Activated T-cell treated with anti-CD3 and anti-CD28 coated beads, Interleukin-2, amount 50 U/mL, for 1 hour (primary cell): Measurements from ENCODE around the gene OR52N5.

Source experiments
- DNase-seq: peaks from one replicate; pipeline ENCODE4 v3.0.0-alpha.2; 2020

Gene OR52N5

DNA sequence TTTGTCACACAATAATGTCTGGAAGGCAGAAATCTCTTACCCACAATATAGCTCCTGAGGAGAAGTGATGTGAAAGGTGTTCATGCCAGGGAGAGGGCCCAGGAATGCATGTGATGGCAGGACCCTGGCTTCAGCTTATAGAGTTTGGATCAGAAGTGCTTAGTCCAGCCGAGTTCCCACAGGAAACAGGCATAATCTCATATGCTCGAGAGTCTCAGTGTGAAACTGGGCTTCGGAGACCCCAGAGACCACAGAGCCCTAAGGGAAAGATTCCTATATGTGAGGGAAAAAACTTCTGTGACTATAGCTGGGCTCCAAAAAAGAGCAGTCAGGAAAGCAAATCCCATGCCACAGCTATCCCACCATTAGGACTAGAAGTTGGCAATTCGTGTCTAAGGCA is at the start of gene OR52N5:
OR52N5 (minus strand) TSS at position 101 of the 400 bp plus-strand sequence. CDS start 4,721 bp downstream, outside the sequence.
- DNase-seq = no peak

DNA sequence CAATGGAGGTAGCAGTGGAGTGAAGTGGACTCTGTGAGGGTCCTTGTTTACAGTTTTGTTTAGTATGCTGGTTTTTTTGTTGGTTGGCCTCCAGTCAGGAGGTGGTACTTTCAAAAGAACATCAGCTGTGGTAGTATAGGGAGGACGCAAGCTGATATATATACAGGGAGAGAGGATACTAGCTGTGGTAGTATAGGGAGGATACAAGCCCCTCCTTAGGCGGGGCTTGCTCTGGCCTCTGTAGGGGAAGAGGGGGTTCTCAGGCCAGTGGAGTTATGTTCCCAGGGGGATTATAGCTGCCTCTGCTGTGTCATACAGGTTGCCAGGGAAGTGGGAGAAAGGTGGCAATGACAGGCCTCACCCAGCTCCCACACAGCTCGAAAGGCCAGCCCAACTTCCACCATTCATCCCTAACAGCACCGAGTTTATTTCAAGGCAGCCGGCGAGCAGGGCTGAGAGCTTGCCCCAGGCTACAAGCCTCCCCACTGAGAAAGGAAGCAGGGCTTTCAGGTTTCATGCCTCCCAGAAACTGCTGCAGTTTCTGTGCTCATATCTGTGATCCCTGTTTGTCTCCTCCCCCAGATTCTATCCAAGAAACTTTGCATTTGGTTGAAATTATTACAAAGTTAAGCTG is 48.2 kb upstream of the OR52N5 start:
- DNase-seq = no peak

- no peak for DNase-seq
Observed at GRCh38 chr11:5818245-5818886, 35.2 kb upstream of the OR52N5 start.

GRCh38 chr11:5815534-5815933 is 32.4 kb upstream of the OR52N5 start:
- DNase-seq = no peak

- DNase-seq = no peak
Observed at GRCh38 chr11:5809905-5810795, 27.0 kb upstream of the OR52N5 start.

DNA sequence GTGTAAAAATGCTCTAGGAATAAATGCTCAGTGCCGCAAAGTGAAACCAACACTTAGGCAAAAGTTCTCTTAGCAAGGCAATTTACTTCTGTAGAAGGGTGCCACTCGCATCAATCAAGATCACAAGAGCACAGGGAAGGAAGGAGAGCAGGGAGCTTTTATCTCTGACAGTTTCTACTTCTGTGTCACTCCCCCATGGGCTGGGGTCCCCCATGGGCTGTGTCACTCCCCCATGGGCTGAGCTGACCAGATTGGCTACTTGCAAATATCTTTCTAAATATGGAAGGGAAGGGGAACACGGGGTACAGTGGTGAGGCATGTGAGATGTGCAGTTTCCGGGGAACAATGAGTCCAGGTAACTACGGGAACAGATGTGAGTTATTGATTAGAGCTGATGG is 26.0 kb upstream of the OR52N5 start:
- DNase-seq = no peak

DNA sequence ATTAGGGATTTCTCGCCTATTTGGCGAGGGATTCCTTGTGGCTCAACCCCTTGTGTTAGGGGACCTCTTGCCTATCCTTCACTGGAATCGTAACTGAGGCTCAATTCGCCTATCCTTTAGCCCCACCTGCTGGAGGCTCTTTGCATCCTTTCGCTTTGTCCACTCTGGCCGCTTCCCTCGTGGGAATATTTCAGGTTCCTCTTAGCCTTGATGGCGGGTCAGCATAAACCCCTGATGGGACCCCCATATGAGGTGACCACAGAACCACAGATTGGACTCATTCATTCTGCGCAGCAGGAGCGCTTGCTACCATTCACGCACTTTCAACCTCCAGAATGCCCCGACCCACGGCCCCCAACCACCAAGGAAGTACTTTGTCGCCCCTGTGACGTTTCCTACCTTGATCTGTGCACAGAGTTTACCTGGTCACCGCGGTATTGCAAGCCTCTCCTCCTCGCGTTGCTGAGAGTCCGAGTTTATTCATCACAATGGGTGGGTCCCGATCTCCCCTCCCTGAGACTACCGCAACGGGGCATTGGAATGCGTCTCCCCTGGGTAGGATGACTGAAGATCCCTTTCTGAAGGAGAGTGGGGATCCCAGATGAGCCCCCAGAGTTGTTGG is 25.5 kb upstream of the OR52N5 start, which contains the start of gene OR52N2:
OR52N2 (plus strand) TSS at position 425 of the 622 bp plus-strand sequence. CDS start 11,412 bp downstream, outside the sequence.
- peak; percentile 69 for DNase-seq

- no peak for DNase-seq
Observed at GRCh38 chr11:5807580-5807979, 24.4 kb upstream of the OR52N5 start.

DNA sequence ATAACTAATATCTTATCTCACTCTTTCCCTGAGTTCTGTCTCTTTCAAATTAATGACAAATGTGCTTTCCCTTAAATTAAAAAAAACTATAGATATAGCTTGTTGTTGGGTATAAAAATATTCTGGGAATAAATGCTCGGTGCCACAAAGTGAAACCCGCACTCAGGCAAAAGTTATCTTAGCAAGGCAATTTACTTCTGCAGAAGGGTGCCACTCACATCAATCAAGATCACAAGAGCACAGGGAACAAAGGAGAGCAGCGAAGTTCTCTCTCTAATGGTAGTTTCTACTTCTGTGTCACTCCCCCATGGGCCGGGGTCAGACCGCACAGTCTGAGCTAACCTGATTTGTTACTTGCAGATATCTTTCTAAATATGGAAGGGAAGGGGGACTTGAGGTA is 20.8 kb upstream of the OR52N5 start:
- DNase-seq = no peak

- DNase-seq = no peak
Observed at GRCh38 chr11:5796541-5796940, 13.4 kb upstream of the OR52N5 start.

DNA sequence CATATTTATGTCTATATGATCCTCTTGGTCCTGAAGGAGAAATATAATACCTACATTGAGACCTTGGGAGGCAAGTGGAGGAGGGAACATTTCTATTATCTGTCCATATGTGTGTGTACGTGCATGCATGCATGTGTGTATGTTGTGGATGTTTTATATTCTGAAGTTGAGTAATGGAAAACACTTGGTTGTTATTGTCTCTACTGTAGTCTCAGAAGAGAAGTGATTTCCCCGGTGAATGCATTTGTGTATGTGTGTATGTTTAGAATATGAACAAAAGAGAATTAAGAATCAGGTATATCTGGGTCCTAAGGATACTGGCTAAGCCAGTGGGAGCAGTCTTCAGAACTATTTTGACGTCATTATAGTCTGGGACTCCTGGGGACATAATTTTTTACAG is 8.0 kb upstream of the OR52N5 start, which contains the start of gene OR52N1:
OR52N1 (minus strand) TSS at position 101 of the 400 bp plus-strand sequence. CDS start 2,449 bp downstream, outside the sequence.
- DNase-seq = no peak

GRCh38 chr11:5767056-5767455 is 16.1 kb downstream of the OR52N5 start:
- DNase-seq = no peak

DNA sequence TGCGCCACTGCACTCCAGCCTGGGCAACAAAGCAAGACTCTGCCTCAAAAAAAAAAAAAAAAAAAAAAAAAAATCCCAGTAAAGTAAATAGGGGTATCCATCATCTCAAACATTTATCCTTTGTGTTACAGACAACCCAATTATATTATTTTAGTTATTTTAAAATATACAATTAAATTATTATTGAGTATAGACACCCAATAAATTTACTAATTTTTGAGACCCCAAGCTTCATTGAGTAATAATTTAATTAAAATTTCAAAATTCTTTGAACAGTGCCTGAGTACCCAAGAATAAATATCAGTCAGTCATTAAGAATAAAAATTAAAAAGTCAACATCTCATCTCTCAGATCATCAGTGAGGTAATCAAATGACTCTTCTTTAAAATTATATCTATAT is 29.2 kb downstream of the OR52N5 start, which contains the start of gene OR52N4:
OR52N4 (plus strand) TSS at position 301 of the 400 bp plus-strand sequence. CDS start 498 bp downstream, outside the sequence.
- DNase-seq = no peak

- no peak for DNase-seq
Observed at GRCh38 chr11:5749836-5750235, 33.3 kb downstream of the OR52N5 start.

DNA sequence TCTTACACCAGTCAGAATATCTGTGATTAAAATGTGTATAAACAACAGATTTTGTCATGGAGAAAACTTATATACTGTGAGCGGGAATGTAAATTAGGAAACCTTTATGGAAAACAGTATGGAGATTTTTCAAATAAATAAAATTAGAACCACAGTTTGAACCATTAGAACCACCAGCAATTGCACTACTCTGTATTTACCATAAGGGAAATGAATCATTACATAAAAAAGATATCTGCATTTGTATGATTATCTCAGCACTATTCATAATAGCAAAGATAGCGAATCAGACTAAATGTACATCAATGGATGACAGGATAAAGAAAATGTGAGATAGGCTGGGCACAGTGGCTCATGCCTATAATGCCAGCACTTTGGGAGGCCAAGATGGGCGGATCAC is 36.5 kb downstream of the OR52N5 start:
- DNase-seq = no peak

DNA sequence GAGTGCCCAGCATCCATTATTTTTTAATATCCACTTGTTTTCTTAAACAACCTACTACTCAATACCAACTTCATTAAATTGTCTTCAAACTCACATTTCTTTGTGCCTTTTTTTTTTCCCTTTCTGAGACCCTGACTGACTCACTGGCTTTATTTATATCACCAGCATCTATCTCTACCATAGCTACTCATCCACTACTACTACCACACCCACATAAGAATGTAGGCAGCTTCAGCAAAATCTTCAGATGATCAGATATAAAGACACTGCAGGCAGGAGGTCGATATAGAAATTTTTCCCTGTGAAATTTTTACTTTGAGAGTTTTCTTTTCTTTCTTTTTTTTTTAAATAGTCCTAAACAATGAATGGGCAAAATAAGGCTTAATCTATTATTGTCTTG is 44.7 kb downstream of the OR52N5 start:
- DNase-seq = no peak

- no peak for DNase-seq
Observed at GRCh38 chr11:5737670-5738392, 45.3 kb downstream of the OR52N5 start.

GRCh38 chr11:5737091-5737490 is 46.1 kb downstream of the OR52N5 start:
- no peak for DNase-seq

GRCh38 chr11:5736396-5736795 is 46.8 kb downstream of the OR52N5 start, which contains the start of gene OR56B1:
TSS of gene OR56B1 (plus strand) at chr11:5736448. CDS start at chr11:5736517, 69 bp downstream.
- DNase-seq = no peak

GRCh38 chr11:5727691-5728090 is 55.5 kb downstream of the OR52N5 start:
- DNase-seq = no peak

DNA sequence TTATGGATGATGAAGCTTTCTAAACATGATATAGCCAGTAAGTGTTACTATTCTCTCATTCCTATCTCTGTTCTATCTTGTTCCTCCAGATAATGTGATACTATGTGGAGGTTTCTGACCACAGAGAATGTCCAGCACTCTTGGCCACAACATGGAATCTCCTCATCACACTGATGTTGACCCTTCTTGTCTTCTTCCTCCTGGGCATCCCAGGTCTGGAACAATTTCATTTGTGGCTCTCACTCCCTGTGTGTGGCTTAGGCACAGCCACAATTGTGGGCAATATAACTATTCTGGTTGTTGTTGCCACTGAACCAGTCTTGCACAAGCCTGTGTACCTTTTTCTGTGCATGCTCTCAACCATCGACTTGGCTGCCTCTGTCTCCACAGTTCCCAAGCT is 56.8 kb downstream of the OR52N5 start:
- DNase-seq = no peak
